Stimulated activated CD4-positive, alpha-beta T cell treated with anti-CD3 and anti-CD28 coated beads, TNF-alpha, amount 100 ng/mL, for 48 hours (primary cell): ENCODE data around the gene CORO2B.
"Not testable (repeated sequence)": the region's sequence is repeated elsewhere in the genome, so short reads cannot be mapped to it uniquely, and the experiment has no call there.

Experiments used
- DNase-seq, 3 donors: peaks; one replicate each; pipeline ENCODE4 v3.0.0-alpha.2; 2020; ENCODE audit warnings: low read depth in 3 of 3

Gene CORO2B

DNA sequence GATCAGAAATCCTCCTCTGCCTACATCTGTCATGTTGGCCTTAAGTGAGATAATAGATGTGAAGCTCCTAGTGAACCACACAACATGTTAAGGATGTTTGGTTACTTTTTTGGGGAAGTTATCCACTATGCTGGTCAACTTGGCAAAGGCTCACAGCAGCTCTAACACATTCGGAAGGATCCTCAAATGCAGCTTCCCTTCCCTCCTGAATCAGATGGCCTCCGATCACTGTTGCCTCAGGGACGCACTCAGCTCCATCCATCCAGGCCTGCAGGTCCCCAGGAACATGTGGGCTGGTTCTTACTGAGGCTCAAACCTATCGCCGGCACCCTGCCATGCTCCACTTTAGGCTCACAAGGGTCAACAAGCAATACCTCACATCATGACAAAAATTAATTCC lies 67.9 kb downstream of the CORO2B start:
- DNase-seq = no peak

DNA sequence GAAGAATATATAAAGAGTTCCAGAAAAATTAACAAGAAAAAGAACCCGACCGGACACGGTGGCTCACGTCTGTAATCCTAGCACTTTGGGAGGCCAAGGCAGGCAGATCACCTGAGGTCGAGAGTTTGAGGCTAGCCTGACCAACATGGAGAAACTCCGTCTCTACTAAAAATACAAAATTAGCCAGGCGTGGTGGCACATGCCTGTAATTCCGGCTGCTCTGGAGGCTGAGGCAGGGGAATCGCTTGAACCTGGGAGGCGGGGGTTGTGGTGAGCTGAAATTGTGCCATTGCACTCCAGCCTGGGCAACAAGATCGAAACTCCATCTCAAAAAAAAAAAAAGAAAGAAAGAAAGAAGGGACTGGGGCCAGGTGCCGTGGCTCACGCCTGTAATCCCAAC lies 68.6 kb downstream of the CORO2B start:
- not testable (repeated sequence) for DNase-seq

DNA sequence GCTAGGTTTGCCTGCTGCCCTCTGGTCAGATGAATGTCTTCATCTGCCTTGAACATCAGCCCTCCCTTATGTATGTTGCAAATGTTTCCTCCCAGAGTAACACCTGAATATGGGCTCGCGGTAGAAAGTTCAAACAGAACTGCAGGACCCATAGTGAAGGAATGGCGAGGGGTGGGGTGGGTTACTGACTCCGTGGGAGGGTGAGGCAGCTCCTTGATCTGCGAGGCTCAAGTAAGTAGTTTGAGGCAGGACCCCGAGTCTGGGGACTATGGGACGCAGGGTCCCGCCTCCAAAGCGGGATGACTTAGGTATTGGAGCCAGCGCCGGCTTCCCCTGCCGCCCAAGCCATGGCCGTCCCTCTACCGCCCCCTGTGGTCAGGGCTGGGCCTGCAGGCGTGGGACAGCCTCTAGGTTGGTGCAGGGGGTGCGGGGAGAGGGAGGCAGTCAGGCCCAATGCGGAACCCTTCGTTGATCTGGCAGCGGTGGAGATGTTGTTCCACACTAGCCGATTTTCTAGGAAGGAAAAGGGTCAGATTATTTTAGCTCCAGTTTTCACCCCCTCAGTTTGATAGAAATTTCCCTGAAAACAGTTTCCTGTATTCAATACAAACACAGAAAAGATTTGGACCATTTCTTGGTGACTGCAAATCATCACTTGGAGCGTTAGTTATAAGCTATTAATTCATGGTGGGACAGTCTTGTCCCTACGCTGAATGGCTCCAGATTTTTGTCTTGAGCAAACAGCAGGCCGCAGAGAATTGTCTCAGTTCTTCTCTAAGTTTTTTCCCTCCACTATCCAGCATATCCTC lies 72.3 kb downstream of the CORO2B start:
- DNase-seq = peak; percentile 19 to 45 (median 30)

DNA sequence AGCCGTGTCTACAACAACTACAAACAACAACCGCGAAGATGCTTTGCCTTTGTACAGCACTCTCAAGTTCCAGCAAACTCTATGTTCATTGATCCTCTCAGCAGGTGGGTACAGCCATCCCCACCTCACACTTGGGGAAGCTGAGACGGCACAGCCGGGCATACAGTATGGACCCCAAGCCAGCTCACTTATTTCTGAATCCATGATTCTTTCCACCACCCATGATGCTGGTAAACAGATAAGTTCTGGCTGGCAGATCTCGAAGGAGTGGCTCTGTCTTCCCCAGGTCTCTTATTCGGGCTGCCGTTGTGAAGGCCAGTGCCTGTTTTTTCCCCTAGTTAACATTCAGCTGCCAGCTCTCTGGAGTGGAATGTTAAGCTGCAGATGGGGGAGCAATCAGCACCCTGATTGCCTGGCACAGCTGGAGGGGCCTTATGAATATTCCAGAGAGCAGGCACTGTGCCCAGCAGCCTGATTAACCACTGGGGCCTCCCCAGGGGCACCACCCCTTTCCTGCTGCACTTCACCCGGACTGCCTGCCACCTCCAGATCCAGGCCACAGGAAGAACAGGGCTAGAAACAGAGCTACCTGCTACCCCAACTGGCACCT lies 73.2 kb downstream of the CORO2B start:
- no peak for DNase-seq

DNA sequence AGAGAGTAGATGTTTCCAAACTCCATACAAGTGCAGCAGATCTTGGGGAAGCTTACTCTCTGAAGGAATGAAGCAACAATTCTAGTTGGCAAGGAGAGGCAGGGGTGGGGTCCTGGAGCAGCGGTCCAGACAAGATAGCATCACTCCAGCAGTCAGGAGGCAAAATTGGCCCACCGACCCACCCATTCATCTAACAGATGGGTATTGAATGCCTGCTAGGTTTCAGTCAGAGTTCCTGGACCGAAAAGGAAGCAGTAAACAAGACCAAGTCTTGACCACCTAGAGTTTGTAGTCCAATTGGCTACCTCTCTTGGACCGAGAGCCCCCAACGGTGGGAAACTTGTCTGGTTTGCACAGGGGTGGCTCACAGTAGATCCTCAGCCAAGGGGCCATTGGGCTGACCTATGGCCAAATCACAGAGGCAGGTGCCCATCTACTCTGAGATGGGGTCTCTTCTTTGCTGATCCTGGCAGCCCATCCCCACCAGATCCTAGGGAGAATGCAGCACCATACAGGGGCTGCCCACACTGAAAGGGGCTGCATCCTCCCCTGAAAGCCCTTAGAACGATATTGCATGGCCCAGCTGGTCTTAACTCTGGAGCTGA lies 74.3 kb downstream of the CORO2B start:
- DNase-seq = no peak

DNA sequence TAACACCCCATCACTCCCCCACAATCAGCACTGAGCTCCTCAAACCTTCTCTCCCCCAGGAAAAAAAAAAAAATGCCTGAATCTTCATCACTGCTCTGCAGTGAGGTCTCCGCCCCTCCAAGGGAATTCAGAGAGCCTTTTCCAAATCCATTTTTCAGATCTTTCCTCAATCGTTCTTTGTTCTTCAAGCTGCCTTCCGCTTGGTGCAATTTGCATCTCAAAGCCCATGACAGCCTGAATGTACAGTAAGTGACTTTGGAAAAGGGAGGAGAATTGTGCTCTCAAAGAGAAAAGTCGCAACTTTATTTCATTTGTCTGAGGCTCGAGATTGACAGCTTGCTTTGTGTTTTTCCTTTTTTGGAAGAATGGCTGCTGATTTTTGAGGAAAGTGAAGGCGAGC lies 75.0 kb downstream of the CORO2B start:
- DNase-seq = no peak

DNA sequence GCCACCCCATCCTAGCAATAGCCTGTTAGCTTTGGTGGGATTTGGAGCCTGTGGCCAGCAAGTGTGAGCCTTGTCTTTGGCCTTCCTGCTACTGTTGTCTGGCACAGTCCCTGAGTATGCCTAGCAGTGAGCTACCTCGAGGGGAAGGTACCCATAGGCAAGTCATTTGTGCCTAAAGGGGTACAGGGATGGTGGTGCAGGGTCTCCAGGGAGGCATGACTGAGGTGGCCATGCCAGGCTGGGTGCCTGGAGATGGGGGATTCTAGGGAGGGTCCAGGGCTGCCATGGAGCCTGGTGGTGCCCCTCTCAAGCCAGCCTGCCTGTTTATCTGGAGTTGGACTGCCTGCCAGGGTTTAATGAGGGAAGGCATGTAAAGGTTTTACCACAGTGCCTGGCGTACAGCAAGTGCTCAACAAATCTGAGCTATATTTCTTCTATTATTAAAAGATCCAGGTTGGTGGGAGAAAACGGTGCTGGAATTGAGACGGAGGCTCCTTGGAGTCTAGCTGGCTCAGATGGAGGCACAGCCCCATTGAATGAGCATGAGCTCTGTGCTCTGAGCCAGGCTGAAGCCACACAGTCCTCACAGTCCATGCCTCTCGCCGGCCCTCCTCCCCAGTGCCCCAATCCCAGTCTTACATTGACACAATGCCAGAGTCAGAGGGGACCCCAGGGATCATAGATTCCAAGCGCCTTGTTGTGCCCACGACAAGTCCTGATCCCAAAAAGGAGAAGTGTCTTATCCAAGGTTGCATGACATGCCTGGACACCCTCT lies 76.2 kb downstream of the CORO2B start:
- DNase-seq = no peak

DNA sequence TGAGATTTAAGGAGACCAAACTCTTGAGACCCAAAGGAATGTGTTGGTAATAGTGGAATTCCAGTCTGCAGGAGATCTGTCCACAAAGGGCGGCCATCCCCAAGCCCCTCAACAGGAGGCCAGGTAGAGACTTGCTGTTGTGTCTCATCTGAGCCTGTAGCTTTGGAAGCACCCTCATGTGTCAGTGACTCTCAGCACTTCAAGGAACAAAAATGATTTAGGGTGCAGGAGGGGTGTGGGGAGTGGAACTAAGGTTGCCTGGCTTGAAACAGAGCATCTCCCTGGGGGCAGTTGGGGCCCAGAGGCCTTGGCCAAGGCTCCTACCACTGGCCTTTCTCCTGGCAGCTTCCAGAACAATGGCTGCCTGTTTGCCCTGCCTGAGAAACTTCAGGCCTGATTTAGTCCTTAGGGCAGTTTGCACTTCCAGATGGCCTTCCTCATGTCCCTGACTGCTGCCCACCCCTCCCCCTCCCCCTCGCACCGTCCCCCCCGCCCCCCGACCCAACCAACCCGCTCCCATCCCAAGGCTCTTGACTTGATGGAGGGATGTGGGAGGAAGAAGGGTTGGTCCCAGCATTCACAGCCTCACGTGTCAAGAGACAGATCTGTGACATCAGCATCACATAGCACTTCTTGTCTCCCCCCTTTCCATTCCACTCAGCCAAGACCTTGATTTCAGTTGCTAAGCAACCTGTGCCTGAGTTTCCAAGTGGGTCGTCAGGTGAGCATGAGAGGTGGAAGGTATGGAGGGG lies 77.1 kb downstream of the CORO2B start:
- no peak for DNase-seq

DNA sequence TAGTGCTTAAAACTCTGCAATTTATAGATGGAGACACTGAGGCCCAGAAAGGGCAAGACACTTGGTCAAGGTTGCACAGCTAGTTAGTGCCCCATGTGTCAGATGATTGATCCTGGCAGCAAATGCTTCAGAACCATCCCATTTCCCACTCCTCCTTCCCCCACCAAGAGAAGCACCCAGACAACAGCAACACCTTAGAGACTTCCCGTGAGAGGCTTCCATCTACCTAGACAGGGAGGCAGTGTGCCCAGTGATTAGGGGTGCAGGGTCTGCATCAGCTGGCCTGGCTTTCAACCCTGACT lies 77.6 kb downstream of the CORO2B start:
- no peak for DNase-seq

DNA sequence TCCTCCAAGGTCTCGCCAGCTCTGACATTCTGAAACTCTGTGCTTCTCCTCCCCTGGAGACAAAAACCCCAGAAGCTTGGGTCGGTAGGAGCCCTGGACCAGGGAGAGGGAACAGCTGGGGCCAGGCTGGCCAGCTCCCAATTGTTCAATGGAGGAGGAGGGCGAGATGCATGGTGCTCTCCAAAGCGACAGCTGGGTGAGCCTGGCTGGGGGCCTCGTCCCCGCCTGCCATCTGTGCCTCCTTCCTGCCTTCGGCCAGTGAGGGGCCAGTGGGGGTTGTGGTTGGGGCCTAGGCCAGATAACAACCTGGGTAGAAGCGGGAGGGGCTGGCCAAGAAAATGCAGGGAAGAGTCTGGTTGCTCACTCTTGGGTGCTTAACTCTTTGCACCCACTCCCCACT lies 79.4 kb downstream of the CORO2B start:
- no peak for DNase-seq

DNA sequence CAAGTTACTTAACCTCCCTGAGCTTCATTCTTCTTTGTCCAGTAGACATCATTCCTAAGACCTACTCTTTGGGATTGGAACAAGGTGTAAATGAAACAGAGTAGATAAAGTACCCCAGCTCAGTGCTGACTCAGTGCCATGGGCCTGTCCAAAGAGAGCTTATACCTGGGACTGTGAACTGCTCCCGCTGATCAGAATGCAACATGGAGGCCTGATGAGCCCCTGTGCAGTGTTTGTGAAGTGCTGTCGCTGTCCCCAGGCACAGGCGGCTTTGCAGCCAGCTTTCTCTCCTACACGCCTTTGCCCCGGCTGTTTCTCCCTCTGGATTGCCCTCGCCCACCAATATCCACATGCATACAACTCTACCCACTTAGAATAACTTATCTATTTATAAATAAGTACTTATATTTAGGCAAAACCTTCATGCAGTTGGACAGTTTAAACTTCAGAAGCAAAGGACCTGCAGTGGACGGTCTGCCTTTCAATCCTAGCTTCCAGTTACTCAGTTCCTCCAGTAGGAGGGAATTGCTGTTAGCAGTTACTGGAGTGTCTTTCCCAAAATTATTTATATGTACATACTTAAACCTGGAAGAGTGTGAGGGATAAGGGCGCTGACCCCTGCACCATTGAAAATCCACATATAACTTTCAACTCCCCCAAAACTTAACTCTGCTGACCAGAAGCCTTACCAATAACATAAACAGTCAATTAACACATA lies 80.0 kb downstream of the CORO2B start:
- no peak for DNase-seq

DNA sequence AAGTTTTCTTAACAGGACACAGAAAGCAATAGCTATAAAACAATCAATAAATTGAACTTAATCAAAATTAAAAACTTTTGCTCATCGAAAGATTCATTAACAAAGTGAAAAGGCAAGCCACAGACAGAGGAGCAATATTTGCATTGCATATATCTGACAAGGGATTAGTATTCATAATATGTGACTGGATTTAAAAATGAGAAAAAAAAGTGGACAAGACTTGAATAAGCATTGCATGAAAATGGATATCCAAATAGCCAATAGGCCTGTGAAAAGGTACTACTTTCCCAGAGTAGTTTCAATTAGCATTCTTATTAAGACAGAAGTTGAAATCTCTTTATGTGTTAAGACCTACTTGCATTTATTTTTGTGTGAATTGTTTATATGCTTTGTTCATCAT lies 84.7 kb downstream of the CORO2B start:
- DNase-seq = no peak

DNA sequence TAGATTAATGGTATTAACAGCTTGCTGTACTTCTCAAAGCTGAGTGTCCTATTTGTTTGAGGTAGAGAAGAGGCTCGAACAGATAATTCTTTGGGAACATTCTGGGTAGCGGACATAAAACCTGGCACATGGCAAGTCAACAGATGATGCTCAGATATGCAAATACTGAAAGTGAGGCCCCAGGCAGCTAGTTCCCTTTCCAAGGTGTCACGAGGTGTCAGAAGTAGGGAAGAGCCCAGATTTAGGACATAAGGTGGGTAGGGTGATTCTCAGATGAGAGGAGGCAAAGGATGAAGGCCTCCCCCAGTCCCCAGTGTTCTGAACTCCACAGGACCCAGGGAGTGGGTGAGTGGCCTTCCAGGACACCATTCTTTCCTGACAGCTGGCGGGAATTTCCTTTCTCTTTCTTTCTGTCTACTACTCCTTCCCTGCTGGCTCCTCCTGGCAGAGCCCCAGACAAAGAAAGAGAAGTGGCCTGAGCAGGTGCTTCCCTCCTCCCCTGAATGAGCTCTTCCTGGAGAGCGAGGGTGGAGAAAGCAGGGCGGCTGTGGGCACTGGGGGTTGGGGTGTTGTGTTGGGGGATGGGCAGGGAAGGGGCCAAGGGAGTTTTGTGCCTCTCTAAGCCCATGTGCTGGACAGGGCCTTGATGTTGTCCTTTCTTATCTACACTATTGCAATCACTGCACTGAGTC lies 87.5 kb downstream of the CORO2B start:
- no peak for DNase-seq

DNA sequence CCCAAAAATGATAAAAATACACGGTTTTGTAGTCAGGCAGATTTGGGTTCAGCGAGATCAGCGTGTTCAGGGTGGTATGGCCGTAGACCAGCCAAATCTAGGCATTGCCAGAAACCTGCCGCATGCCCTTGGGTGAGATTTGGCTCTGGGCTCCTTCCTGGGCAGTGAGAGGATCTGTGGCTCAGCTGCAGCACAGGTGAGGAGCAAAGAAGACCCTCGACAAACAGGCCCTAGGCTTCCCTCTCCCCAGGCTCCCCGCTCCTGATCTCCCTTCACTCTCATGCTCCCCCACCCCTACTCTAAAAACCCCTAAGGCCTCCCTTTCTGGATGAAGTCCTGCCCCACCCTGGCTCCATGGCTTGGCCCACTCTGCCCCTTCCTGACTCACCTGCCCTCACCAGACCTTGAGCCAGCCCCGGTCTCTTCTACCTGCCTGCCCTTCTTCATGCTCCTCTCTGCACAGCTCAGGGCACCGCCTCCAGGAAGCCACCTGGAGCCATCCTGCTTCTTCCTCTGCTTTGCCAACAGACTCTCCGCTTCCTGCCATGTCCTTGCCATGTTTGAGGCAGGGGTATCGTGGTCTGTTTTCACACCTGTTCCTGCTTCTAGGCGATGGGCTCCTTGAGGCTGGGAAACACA lies 88.1 kb downstream of the CORO2B start:
- no peak for DNase-seq

DNA sequence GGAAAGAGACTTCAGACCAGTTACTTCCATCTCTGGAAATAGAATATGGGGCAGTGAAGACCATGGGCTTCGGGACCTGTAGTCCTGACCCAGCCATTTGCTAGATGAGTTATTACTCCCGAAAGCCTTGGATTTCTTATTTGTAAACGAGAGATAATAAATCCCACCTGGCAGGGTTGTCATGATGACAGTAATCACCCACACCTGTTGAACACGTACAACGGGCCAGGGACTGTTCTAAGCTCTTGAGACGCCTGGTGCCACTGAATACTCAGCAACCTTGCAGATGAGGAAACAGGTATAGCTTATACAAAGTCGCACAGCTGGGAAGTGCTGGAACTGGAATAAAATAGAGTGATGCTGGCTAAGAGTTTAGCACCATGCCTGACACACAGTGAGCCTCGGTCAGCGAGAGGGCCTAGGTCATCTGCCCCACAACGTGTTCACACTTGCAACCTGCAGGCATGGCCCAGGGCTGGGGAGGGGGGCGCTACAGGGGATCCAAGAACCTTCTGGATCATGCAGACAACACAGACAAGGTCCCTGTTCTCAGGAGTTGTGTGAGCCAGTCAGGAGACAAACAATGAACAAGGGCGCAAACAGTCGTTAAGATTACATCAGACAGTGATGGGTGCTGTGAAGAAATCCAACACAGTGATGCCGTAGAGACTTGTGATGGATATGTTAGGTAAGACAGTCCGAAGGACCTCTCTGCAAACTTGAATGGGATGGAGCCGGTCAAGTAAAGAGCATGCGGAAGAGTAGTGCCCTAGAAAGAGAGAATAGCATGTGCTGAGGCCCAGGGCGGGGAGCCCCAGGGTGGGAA lies 89.2 kb downstream of the CORO2B start:
- no peak for DNase-seq

DNA sequence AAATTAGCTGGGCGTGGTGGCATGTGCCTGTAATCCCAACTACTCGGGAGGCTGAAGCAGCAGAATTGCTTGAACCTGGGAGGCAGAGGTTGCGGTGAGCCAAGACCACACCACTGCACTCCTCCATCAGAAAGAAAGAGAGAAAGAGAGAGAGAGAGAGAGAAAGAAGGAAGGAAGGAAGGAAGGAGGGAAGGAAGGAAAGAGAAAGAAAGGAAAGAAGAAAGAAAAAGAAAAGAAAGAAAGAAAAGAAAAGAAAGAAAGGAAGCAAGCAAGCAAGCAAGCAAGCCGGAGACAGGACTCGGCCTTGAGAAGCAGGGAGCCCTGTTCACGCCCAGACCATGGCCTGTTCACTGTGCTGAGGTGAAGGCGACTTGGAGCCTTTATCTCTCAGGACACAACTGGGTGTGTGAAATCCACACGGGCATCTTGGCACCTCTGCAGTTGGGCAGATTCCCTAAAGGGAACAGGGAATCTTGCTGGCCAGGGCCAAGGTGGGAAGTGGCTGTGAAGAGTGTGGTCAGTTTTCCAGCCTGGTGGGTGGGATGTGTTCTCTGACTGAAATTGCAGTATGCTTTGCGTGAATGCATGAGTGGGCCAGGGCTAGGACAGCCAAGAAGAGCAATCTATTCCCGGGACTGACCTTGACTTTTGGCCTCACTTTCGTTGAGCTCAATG lies 90.3 kb downstream of the CORO2B start:
- DNase-seq = no peak

DNA sequence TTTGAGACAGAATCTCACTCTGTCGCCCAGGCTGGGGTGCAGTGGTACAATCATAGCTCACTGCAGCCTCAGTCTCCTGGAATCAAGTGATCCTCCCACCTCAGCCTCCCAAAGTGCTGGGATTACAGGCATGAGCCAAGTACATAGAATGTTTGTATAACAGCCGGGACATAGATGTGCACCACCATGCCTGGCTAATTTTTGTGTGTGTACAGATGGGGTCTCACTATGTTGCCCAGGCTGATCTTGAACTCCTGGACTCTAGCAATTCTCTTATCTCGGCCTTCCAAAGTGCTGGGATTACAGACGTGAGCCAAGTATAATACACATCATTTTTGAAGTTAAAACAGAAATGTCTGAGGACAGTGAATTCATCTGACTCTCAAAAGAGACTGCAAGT lies 93.5 kb downstream of the CORO2B start:
- no peak for DNase-seq

DNA sequence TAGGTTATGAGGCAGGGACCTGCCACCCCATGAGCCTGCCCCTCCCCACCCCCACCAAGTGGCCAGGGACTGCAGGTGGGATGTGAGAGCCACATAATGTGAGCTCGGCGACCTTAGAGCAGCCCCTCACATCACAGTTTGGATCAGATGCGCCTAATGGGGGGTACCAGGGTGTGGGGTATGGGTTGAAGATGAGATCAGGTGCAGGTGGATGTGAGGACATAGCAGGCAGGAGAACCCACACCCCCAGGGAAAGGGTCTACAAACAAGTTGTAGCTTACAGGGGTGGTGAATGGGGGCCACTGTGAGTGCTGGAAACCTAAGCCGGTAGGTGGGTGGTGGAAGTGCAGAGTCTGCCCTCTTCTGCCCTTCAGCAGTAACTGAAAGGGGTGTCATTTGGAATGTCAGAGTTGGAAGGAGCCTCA lies 94.0 kb downstream of the CORO2B start:
- no peak for DNase-seq

DNA sequence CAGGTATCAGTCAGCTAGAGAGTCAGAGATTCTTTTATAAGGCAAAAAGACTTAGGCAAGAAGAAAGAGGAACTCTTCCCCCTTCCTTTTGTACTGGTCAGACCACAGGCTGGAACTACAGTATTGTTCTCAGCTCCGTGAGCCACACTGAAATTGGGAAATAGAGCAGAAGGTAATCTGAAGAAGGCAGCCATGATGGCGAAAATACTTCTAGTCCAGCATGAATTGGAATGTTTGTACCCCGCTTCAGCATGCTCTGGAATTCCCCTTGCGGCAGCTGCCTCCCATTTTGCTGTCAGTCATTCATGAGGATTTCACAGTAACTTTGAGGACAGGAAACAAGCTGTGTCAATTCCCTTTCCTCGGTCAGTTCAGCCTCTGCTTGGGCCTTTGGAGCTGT lies 96.2 kb downstream of the CORO2B start:
- no peak for DNase-seq
